K562 (cell line): ENCODE measurements around the gene SDE2. TPM values are rescaled to one million over a fixed set of nuclear protein-coding genes. Genes with fewer than 3 reads are reported as not detected.
A peak's percentile ranks its signal among the peaks of the same experiment; 100 is the strongest.

ENCODE experiments used
- ATAC-seq: fragments of 200-7000 bp; cut with Tn5 transposase; 3 replicates; pipeline ENCODE4 v1.9.1; 2020; ENCODE audit warnings: moderate library complexity
- BruUV-seq: library from RNA; stranded (reverse); fragments of 400-500 nt; replicated peaks from 2 replicates; lab custom pipeline; 2021; lab: Mats Ljungman, UMichigan
- CTCF ChIA-PET: fragments of 300-600 bp; formaldehyde crosslinking; extraction: SDS; loops from one replicate; lab custom pipeline; 2021; ENCODE audit warnings: low intra/inter-chr PET ratio; lab: Yijun Ruan, JAX
- POLR2A ChIA-PET: fragments of 300-600, 350-650 bp; sonication (Branson Sonifier 250); formaldehyde crosslinking; extraction: SDS; loops from one replicate; lab custom pipeline; 2021; ENCODE audit warnings: antibody characterized with exemption, inconsistent platforms; lab: Yijun Ruan, JAX
- DNase-seq, 4 experiments: peaks; one replicate each; pipeline versions ENCODE4 v3.0.0 to v3.0.0-alpha.2; 2011 to 2018; ENCODE audit warnings: low spot score in 3 of 4, mixed read lengths in 3 of 4; ENCODE audit errors: extremely low read depth in 1 of 4
- FAIRE-seq: peaks from 2 replicates; lab custom pipeline; 2011; peaks lifted over from hg19 to GRCh38; lab: Jason Lieb, UNC
- H2AFZ ChIP-seq: 2 replicates; pipeline ENCODE4 v1.6.0; 2011; ENCODE audit warnings: low read depth, low read length, control low read depth, inconsistent platforms
- H3K27ac ChIP-seq: fragments of 200-600 bp; 3 replicates; pipeline ENCODE4 v1.8.0; 2011; ENCODE audit warnings: low read depth, mild to moderate bottlenecking, control low read depth, inconsistent platforms, low read length, moderate library complexity, mixed read lengths; ENCODE audit errors: extremely low read depth
- H3K27me3 ChIP-seq, 2 experiments: fragments of 300-600 bp in 1 of 2; 2 replicates in 1 of 2; 3 replicates in 1 of 2; pipeline versions ENCODE4 v1.6.0 to v1.8.0; 2011; ENCODE audit warnings: inconsistent platforms in 2 of 2, low read length in 2 of 2, mild to moderate bottlenecking in 1 of 2, mixed read lengths in 1 of 2, moderate library complexity in 1 of 2; ENCODE audit not compliant: control insufficient read depth in 2 of 2, insufficient read depth in 2 of 2
- H3K36me3 ChIP-seq: fragments of 300-600 bp; 3 replicates; pipeline ENCODE4 v1.8.0; 2011; ENCODE audit warnings: mild to moderate bottlenecking, low read length, inconsistent platforms; ENCODE audit not compliant: control insufficient read depth, insufficient read depth
- H3K4me1 ChIP-seq, 2 experiments: fragments of 200-600 bp in 1 of 2; replicated peaks in 1 of 2; 2 replicates in 1 of 2; 3 replicates in 1 of 2; pipeline versions ENCODE4 v1.5.1 to v1.8.0; 2011; ENCODE audit warnings: inconsistent platforms in 2 of 2, low read length in 2 of 2, mild to moderate bottlenecking in 1 of 2, mixed read lengths in 1 of 2, moderate library complexity in 1 of 2; ENCODE audit not compliant: control insufficient read depth in 2 of 2, insufficient read depth in 2 of 2
- H3K4me2 ChIP-seq: 2 replicates; pipeline ENCODE4 v1.6.1; 2011; ENCODE audit warnings: low read length, control low read depth, inconsistent platforms, mixed read lengths; ENCODE audit not compliant: insufficient read depth
- H3K4me3 ChIP-seq: fragments of 200-600 bp; sonication (generic), shearing (Covaris generic); 2 replicates; pipeline ENCODE4 v1.5.1; 2016; ENCODE audit warnings: control low read depth, inconsistent platforms
- H3K79me2 ChIP-seq: fragments of 200-600 bp; 3 replicates; pipeline ENCODE4 v1.8.0; 2011; ENCODE audit warnings: low read length, inconsistent platforms; ENCODE audit not compliant: control insufficient read depth, insufficient read depth
- H3K9ac ChIP-seq, 2 experiments: 2 replicates each; pipeline versions ENCODE4 v1.6.0 to v1.6.1; 2011; ENCODE audit warnings: low read depth in 2 of 2, low read length in 2 of 2, control low read depth in 1 of 2, inconsistent platforms in 1 of 2, mild to moderate bottlenecking in 1 of 2, mixed read lengths in 1 of 2; ENCODE audit not compliant: insufficient read depth in 1 of 2
- H3K9me1 ChIP-seq: one replicate; pipeline ENCODE4 v1.6.0; 2011; ENCODE audit warnings: inconsistent platforms, mild to moderate bottlenecking, low read length, moderate library complexity; ENCODE audit not compliant: control insufficient read depth, insufficient read depth
- H3K9me3 ChIP-seq: replicated peaks from 2 replicates; pipeline ENCODE4 v1.5.1; 2011; ENCODE audit warnings: low read depth, low read length, inconsistent platforms; ENCODE audit not compliant: control insufficient read depth, insufficient read depth
- H4K20me1 ChIP-seq: replicated peaks from 2 replicates; pipeline ENCODE4 v1.6.1; 2011; ENCODE audit warnings: low read length, inconsistent platforms, mixed read lengths; ENCODE audit not compliant: control insufficient read depth, insufficient read depth
- CBFA2T3 ChIP-seq: fragments of 450-650 bp; IDR thresholded peaks from 2 replicates; pipeline ENCODE4 v1.6.1; 2017
- ESRRA ChIP-seq: fragments of 450-650 bp; IDR thresholded peaks from 2 replicates; pipeline ENCODE4 v1.6.1; 2014; ENCODE audit warnings: low read depth, mild to moderate bottlenecking, moderate library complexity, borderline replicate concordance
- NFE2 ChIP-seq: IDR thresholded peaks from 2 replicates; pipeline ENCODE4 v1.6.1; 2014; ENCODE audit warnings: antibody characterized with exemption, low read depth
- RAD21 ChIP-seq, 2 experiments: fragments of 250-450 bp in 1 of 2; fragments of 450-650 bp in 1 of 2; sonication (Bioruptor Pico) in 1 of 2; formaldehyde crosslinking in 1 of 2; IDR thresholded peaks in 1 of 2; conservative IDR thresholded peaks in 1 of 2; 2 replicates each; pipeline versions ENCODE4 v1.4.0 to v1.8.0; 2020 to 2022; ENCODE audit warnings: mild to moderate bottlenecking in 2 of 2, moderate library complexity in 1 of 2
- RBM25 ChIP-seq: fragments of 200-400 bp; formaldehyde crosslinking; IDR thresholded peaks from 2 replicates; pipeline ENCODE4 v1.6.1; 2018; ENCODE audit warnings: low read length, low read depth, moderate library complexity; ENCODE audit not compliant: severe bottlenecking
- SMARCA5 ChIP-seq: fragments of 450-650 bp; IDR thresholded peaks from 2 replicates; pipeline ENCODE4 v1.6.1; 2016
- SRF ChIP-seq, 2 experiments: fragments of 250-450, 450-650 bp in 1 of 2; sonication (Bioruptor Pico) in 1 of 2; sonication (generic) in 1 of 2; formaldehyde crosslinking; IDR thresholded peaks; 2 replicates each; pipeline versions ENCODE4 v1.5.0 to v1.5.1; 2020 to 2022; ENCODE audit warnings: mild to moderate bottlenecking in 1 of 2, missing genetic modification reagents in 1 of 2
- TAL1 ChIP-seq: fragments of 450-650 bp; IDR thresholded peaks from 2 replicates; pipeline ENCODE4 v1.6.1; 2016; ENCODE audit warnings: mild to moderate bottlenecking
- THRAP3 ChIP-seq: fragments of 450-650 bp; IDR thresholded peaks from 2 replicates; pipeline ENCODE4 v1.6.1; 2016; ENCODE audit warnings: mild to moderate bottlenecking, inconsistent platforms, borderline replicate concordance
- TOE1 ChIP-seq, 2 experiments: fragments of 450-650 bp in 1 of 2; sonication (generic) in 1 of 2; formaldehyde crosslinking in 1 of 2; IDR thresholded peaks; 2 replicates each; pipeline versions ENCODE4 v1.7.1 to v1.8.0; 2016 to 2022; ENCODE audit warnings: borderline replicate concordance in 2 of 2, mild to moderate bottlenecking in 2 of 2, antibody characterized with exemption in 1 of 2, inconsistent platforms in 1 of 2, low read depth in 1 of 2, missing genetic modification reagents in 1 of 2, moderate library complexity in 1 of 2
- ZNF316 ChIP-seq: fragments of 450-650 bp; IDR thresholded peaks from 2 replicates; pipeline ENCODE4 v1.6.1; 2016
- ZNF41 ChIP-seq: fragments of 250-450 bp; sonication (Bioruptor Pico); conservative IDR thresholded peaks from 2 replicates; pipeline ENCODE4 v1.4.0; 2020; ENCODE audit warnings: mild to moderate bottlenecking
- WGBS: fragments of 100-300 bp; shearing (Covaris generic); methylation state at CpG from one replicate; pipeline ENCODE4 v1.1.6; 2016; ENCODE audit warnings: low coverage, mixed read lengths; ENCODE audit not compliant: insufficient coverage; ENCODE audit errors: missing lambda C conversion rate; 5-methylcytosine and 5-hydroxymethylcytosine counted together
- in situ Hi-C: fragments of 300-500 bp; cut with MboI; formaldehyde crosslinking; loops from 4 replicates; pipeline ENCODE4 v1.15.0; 2018; ENCODE audit warnings: inconsistent platforms, mixed read lengths
- intact Hi-C: fragments of 100-400 bp; cut with micrococcal nuclease; formaldehyde crosslinking; loops from 2 replicates; pipeline ENCODE4 v1.14.2; 2022
- polyA plus RNA-seq, 8 experiments: library from polyadenylated mRNA; depleted of rRNA in 4 of 8; stranded (reverse) in 5 of 8; unstranded in 3 of 8; fragments of >200 nt; fragmentation: Nextera tagmentation in 2 of 8; fragmentation: Illumina TruSeq in 1 of 8; extraction: Ambion mirVana in 2 of 8; extraction: Trizol in 1 of 8; gene quantifications; 2 replicates each; pipeline versions ENCODE4 v1.2.1 to v1.2.3, GENCODE V29; 2011 to 2014; ENCODE audit warnings: inconsistent platforms in 1 of 8, missing spikeins in 1 of 8
- total RNA-seq, 7 experiments: library from RNA; depleted of rRNA in 6 of 7; stranded (reverse); fragments of >200 nt in 6 of 7; fragmentation: Illumina TruSeq in 2 of 7; extraction: Trizol in 2 of 7; gene quantifications; 2 replicates each; pipeline versions ENCODE4 v1.2.1 to v1.2.3, GENCODE V29; 2011 to 2021; ENCODE audit warnings: low replicate concordance in 1 of 7
- TF ChIP-seq, protein P1 (sequence below): fragments of 250-450 bp; sonication (Bioruptor Pico); IDR thresholded peaks from 2 replicates; pipeline ENCODE4 v1.5.0; 2022; ENCODE audit warnings: mild to moderate bottlenecking
- TF ChIP-seq, protein P2 (sequence below): IDR thresholded peaks from 2 replicates; pipeline ENCODE4 v1.6.1; 2016; ENCODE audit warnings: missing genetic modification characterization, missing compliant biosample characterization
- TF ChIP-seq, protein P3 (sequence below): fragments of 450-650 bp; IDR thresholded peaks from one replicate; pipeline ENCODE4 v1.6.1; 2018; ENCODE audit warnings: mild to moderate bottlenecking, moderate library complexity; ENCODE audit not compliant: partially characterized antibody
- TF ChIP-seq, protein P4 (sequence below): fragments of 450-650 bp; formaldehyde crosslinking; IDR thresholded peaks from 2 replicates; pipeline ENCODE4 v1.4.0; 2020; ENCODE audit warnings: mild to moderate bottlenecking, moderate library complexity

The SDE2 gene
- total and polyA plus RNA-seq, 9 of the 15 experiments (the other 6 are each of a cell fraction or from before 2014, with no cell fraction given): 14.3 to 62.3 (median 46.0) TPM

DNA sequence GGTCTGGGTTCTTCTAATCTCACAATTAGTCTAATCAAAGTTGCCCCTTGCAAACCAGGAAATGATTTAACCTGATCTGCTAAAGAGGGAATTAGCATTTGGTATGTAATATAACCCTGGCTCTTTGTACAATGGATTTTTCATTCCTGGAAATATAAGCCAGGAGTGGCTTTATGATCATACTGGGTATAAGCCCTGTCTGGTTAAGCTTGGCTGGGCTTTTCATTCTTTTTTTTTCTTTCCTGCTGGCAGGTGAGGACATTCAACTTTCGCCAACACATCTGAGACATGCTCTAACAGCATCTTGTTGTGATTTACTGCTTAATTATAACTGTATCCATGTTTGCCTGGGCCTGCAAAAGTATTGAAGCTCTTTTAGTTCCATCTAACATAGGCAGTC is 20.4 kb upstream of the SDE2 start:
- Histone ChIP-seq H3K9me3 (no peaks in the 10 kb centered on the region), H3K4me3 (no peak overlapping the region), H2AFZ (peak overlapping the region; percentile 30; the same call in 1 of the 2 replicates), H4K20me1 (no peaks in the 10 kb centered on the region), H3K4me2 (no peak overlapping the region), H3K27me3 (no peaks in the 10 kb centered on the region), H3K9me1 (no peaks in the 10 kb centered on the region), H3K79me2 (no peaks in the 10 kb centered on the region), H3K36me3 (no peaks in the 10 kb centered on the region), H3K27ac (no peak overlapping the region), H3K9ac (no peak overlapping the region), H3K4me1 (peaks cover 5 to 8% of the 10 kb centered on the region in 2 experiments; a peak in 3 of 5 replicates)
- ATAC-seq (no peak), DNase-seq (no peak), FAIRE-seq (no peak)
- intact Hi-C loops (no loop called here), in situ Hi-C loops (no loop called here)
- 84% methylated on average over 1 of the region's 1 CpG for WGBS
- CTCF ChIA-PET: no interaction called here
- POLR2A ChIA-PET: interaction anchor here (0.7 to 1.7 kb wide), 4 partner anchors 9 to 22 kb away, joined by 3 to 5 read pairs (median 4); no protein-coding TSS in a partner anchor
- no TSS peak for BruUV-seq
- TF ChIP-seq ZNF316: no peak
- no peak for TF ChIP-seq ZNF41 (CRISPR knock-in tag)
- no peak for TF ChIP-seq CBFA2T3
- TF ChIP-seq, protein P1, sequence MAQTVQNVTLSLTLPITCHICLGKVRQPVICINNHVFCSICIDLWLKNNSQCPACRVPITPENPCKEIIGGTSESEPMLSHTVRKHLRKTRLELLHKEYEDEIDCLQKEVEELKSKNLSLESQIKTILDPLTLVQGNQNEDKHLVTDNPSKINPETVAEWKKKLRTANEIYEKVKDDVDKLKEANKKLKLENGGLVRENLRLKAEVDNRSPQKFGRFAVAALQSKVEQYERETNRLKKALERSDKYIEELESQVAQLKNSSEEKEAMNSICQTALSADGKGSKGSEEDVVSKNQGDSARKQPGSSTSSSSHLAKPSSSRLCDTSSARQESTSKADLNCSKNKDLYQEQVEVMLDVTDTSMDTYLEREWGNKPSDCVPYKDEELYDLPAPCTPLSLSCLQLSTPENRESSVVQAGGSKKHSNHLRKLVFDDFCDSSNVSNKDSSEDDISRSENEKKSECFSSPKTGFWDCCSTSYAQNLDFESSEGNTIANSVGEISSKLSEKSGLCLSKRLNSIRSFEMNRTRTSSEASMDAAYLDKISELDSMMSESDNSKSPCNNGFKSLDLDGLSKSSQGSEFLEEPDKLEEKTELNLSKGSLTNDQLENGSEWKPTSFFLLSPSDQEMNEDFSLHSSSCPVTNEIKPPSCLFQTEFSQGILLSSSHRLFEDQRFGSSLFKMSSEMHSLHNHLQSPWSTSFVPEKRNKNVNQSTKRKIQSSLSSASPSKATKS: no peak
- TF ChIP-seq, protein P2, sequence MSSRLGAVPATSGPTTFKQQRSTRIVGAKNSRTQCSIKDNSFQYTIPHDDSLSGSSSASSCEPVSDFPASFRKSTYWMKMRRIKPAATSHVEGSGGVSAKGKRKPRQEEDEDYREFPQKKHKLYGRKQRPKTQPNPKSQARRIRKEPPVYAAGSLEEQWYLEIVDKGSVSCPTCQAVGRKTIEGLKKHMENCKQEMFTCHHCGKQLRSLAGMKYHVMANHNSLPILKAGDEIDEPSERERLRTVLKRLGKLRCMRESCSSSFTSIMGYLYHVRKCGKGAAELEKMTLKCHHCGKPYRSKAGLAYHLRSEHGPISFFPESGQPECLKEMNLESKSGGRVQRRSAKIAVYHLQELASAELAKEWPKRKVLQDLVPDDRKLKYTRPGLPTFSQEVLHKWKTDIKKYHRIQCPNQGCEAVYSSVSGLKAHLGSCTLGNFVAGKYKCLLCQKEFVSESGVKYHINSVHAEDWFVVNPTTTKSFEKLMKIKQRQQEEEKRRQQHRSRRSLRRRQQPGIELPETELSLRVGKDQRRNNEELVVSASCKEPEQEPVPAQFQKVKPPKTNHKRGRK (tag): no peak
- TF ChIP-seq, protein P3, sequence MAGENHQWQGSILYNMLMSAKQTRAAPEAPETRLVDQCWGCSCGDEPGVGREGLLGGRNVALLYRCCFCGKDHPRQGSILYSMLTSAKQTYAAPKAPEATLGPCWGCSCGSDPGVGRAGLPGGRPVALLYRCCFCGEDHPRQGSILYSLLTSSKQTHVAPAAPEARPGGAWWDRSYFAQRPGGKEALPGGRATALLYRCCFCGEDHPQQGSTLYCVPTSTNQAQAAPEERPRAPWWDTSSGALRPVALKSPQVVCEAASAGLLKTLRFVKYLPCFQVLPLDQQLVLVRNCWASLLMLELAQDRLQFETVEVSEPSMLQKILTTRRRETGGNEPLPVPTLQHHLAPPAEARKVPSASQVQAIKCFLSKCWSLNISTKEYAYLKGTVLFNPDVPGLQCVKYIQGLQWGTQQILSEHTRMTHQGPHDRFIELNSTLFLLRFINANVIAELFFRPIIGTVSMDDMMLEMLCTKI: no peak
- no peak for TF ChIP-seq RAD21 (CRISPR knock-in tag; conservative IDR thresholded peaks at IDR 0.05 in 1 of 2, IDR thresholded peaks at IDR 0.05 in 1 of 2)
- TF ChIP-seq SMARCA5: no peak
- TF ChIP-seq THRAP3: no peak
- TF ChIP-seq SRF (CRISPR knock-in tag; IDR thresholded peaks at IDR 0.05): no peak
- TF ChIP-seq, protein P4, sequence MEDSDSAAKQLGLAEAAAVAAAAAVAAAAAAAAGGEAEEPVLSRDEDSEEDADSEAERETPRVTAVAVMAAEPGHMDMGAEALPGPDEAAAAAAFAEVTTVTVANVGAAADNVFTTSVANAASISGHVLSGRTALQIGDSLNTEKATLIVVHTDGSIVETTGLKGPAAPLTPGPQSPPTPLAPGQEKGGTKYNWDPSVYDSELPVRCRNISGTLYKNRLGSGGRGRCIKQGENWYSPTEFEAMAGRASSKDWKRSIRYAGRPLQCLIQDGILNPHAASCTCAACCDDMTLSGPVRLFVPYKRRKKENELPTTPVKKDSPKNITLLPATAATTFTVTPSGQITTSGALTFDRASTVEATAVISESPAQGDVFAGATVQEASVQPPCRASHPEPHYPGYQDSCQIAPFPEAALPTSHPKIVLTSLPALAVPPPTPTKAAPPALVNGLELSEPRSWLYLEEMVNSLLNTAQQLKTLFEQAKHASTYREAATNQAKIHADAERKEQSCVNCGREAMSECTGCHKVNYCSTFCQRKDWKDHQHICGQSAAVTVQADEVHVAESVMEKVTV: no peak
- TF ChIP-seq RBM25: no peak
- TF ChIP-seq NFE2: no peak
- TF ChIP-seq ESRRA: no peak
- no peak for TF ChIP-seq TAL1
- TF ChIP-seq TOE1 (IDR thresholded peaks at IDR 0.05; ENCODE audit: borderline replicate concordance): no peak
- TF ChIP-seq TOE1 (CRISPR knock-in tag; IDR thresholded peaks at IDR 0.05; ENCODE audit: borderline replicate concordance, low read depth): no peak
